EL (cell line): ENCODE measurements around the gene FNDC3B.
"Not testable (repeated sequence)": the region's sequence is repeated elsewhere in the genome, so short reads cannot be mapped to it uniquely, and the experiment has no call there.

Source experiments
- DNase-seq: peaks from one replicate; pipeline ENCODE4 v3.0.0-alpha.2; 2016

FNDC3B gene

GRCh38 chr3:172039436-172040077 is at the start of gene FNDC3B:
Gene FNDC3B, plus strand, starts transcription at chr3:172039578. Its CDS starts 72,902 bp downstream, at chr3:172112480.
- peak; percentile 96 for DNase-seq

DNA sequence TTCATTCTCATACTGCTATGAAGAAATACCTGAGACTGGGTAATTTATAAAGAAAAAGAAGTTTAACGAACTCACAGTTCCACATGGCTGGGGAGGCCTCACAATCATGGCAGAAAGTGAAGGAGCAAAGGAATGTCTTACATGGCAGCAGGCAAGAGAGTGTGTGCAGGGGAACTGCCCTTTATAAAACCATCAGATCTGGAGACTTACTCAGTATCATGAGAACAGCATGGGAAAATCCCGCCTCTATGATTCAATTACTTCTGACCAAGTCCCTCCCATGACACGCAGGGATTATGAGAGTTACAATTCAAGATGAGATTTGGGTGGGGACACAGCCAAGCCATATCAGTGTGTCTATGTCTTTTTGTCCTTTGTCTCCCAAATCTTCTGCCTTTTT is 49.1 kb upstream of the FNDC3B start:
- not testable (repeated sequence) for DNase-seq

DNA sequence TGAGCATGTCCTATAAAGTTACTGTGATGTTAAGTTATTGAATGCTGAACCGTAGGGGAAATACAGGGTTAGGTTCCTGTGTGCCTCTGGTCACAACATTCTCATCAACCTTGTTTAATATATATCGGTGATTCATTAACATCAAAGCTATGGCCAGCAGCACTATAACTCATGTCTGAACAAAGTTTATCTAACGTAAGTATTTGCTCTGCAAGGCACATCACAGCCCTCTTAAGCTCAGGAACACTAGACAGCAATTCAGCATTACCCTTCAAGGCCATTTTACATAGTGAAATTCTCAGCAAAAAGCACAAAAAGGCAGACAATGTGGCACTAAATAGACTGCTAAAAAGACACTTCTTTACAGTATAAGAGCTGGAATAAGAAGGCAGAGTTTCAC is 48.2 kb upstream of the FNDC3B start:
- no peak for DNase-seq

DNA sequence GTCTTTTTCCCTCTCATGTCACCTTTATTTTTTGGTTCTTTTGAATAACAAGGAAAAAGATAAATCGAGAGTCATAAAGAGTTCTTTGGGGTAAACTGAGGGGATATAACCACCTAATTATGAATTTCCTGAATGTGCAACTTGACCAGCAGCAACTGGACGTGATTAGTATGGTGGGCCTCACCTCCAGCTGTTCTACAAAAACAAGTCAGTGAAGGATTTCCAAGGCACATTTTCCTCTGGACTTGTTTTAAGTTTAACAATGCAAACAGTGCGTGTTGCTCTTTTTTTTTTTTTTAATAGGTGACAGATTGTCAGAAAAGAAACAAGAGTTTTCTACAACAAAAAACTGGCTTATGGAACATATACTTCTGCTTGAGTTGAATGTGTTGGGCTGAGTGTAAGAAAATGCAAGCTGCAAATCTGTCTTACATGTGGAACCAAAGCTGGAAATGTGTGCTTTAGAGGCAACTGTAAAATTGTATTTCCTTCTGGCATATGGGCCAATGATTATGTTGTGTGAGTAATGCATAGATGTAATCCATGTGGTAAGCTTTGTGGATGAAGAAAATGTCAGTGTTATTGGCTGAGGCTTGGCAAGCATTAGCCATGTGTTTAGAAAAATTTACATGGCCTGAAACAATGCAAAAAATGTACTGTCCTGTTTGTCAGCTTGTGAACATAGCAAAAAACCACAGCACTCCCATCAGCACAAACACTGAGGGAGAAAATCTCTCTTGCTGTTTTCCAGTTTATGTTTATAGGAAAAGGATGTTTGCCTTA is 44.5 kb upstream of the FNDC3B start:
- peak; percentile 91 for DNase-seq

DNA sequence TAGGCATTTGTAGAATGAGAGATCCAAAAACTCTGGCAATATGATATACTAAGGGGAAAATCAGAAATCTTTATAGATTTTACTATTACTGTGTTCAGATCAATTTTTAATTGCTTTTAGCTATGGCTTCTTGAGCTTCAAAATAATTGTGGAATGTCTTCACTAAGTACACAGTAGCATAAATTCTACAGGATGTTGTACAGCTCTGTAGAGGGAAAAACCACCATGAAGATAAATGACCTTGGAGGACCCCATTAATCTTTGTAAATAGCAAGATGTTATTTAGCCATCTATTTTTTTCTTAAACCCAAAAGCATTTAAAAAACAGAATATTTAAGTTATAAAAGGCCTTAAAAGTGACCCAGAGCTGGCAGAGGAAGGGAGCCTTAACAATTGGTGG is 43.9 kb upstream of the FNDC3B start:
- no peak for DNase-seq

DNA sequence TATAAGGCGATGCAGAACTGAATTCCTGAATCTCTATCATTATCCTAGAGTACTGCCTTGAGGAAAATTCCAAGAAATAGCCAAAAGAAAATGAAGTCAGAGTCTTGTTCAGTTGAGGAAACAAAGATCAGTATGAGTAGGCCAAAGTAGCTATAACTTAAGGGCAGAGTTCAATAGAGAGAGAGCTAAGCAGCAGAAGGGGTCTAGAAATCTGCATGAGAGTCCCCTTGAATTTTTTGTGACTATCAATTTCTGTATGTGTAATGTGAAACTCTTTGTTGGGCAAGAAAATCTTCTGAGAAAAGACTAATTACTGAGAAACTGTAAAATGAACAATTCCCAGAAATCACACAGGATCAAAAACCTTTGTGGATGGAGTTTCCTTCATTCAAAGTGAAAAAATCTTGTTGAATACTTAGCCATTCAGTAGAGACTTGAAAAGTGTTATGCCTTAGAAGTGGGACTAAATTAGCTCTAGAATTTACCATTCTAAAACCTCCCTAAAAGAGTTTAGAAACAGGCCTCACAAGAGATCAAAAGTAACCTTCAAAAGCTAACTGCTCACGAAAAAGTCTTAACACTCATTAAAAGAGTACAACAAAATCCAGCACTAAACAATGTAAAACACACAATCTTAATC is 43.1 kb upstream of the FNDC3B start:
- no peak for DNase-seq

DNA sequence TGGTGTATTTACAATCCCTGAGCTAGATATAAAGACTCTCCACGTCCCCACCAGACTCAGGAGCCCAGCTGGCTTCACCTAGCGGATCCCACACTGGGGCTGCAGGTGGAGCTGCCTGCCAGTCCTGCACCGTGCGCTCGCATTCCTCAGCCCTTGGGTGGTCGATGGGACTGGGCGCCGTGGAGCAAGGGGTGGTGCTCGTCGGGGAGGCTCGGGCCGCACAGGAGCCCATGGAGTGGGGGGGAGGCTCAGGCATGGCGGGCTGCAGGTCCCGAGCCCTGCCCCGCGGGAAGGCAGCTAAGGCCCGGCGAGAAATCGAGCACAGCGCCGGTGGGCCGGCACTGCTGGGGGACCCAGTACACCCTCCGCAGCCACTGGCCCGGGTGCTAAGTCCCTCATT is 40.6 kb upstream of the FNDC3B start:
- not testable (repeated sequence) for DNase-seq

DNA sequence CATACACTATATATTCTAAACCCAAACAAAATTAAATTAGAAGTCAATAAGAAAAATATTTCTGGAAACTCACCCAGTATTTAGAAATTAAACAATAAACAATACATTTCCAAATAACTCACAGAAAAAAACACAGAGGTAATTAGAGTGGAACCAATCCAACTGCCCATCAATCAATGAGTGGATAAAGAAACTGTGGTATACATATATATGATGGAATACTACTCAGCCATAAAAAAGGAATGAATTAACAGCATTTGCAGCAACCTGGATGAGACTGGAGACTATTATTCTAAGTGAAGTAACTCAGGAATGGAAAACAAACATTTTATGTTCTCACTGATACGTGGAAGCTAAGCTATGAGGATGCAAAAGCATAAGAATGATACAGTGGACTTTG is 37.8 kb upstream of the FNDC3B start:
- not testable (repeated sequence) for DNase-seq

- DNase-seq, result no peak
Observed at GRCh38 chr3:172002512-172003078, 36.8 kb upstream of the FNDC3B start.

DNA sequence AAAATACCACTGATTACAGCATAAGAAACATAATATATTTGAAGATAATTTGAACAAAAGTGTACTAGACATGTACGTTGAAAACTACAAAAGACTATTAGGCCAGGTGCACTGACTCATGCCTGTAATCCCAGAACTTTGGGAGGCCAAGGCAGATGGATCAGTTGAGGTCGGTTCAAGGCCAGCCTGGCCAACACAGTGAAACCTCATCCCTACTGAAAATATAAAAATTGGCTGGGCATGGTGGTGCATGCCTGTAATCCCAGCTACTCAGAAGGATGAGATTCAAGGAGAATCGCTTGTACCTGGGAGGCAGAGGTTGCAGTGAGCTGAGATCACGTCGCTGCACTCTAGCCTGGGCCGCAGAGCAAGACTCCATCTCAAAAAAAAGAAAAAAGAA is 36.2 kb upstream of the FNDC3B start:
- no peak for DNase-seq

- DNase-seq, result no peak
Observed at GRCh38 chr3:172007065-172007370, 32.4 kb upstream of the FNDC3B start.

DNA sequence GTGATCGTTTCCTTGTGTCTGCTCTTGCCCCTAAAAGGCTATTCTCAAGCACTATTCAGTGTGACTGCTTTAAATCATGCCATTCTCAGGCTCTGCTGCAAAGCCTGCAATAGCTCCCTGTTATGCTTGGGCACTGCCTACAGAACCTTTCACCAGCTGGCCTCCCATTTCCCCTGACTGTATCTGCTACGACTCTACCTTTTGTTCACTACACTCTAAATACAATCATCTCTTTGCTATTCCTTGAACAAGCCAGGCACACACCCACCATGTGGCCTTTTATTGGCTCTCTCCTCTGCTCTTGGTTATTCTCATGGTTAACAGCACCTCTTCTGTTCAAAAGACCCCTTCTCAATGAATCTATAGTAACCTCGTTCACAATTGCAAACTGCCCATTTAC is 29.6 kb upstream of the FNDC3B start:
- no peak for DNase-seq

DNA sequence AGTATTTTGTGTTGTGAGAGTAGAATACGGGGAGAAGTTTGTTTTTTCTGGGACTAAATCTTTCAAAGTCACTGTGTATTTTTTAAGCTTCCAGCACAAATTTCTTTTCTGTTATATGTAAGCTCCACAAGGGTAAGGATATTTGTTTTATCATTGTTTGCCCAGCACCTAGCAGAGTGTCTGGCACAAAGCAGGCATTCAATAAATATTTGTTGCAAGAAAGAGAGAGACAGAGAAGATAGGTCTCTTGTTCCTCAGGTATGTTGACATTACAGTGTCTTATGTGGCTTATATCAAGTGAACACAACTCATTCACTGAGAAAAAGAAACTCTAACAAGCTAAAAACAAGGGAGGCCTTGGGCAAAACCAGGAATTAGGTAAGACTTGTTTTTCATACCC is 26.6 kb upstream of the FNDC3B start:
- DNase-seq, result no peak

DNA sequence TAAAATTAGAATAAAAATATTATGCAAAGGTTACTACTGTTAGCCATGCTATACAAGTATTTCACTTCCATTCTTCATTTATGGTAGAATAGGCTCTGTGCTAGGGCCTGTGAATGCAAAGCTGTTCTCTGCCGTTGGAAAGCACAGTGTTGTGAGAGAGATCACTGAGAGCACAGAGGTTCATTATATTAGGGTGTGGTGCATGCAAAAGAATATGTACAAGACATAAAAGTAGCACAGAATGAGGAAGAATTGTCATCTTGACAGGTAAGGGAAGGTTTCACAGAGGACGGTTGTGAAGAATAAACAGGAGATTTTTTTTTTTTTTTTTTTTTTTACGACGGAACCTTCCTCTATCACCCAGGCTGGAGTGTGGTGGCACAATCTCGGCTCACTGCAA is 25.2 kb upstream of the FNDC3B start:
- no peak for DNase-seq

GRCh38 chr3:172018364-172018763 is 21.0 kb upstream of the FNDC3B start:
- DNase-seq, result no peak

DNA sequence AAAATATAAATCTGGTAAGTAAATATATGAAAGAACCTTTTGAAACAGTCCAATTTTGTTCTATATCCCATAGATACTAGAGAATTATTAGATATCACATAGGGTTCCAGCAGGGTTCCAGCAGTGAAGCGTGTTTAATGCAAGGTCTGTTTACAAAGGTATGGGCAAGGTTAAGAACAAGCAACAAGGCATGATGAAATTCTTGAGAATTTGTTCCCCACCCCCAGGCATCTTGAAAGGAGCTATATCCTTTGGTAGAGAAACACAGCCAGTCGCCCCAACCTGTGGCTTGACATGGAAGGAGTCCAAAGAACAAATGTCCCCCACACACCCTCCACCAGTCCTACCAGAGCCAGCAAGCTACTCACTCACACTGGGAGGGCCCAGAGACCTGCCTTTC is 18.6 kb upstream of the FNDC3B start:
- DNase-seq, result no peak

- no peak for DNase-seq
Observed at GRCh38 chr3:172021164-172021563, 18.2 kb upstream of the FNDC3B start.

GRCh38 chr3:172021859-172022258 is 17.5 kb upstream of the FNDC3B start:
- no peak for DNase-seq

- no peak for DNase-seq
Observed at GRCh38 chr3:172023915-172024314, 15.5 kb upstream of the FNDC3B start.

- DNase-seq, result no peak
Observed at GRCh38 chr3:172024679-172025078, 14.7 kb upstream of the FNDC3B start.

- no peak for DNase-seq
Observed at GRCh38 chr3:172029425-172030098, 9.8 kb upstream of the FNDC3B start.

GRCh38 chr3:172030181-172030580 is 9.2 kb upstream of the FNDC3B start:
- DNase-seq, result no peak

DNA sequence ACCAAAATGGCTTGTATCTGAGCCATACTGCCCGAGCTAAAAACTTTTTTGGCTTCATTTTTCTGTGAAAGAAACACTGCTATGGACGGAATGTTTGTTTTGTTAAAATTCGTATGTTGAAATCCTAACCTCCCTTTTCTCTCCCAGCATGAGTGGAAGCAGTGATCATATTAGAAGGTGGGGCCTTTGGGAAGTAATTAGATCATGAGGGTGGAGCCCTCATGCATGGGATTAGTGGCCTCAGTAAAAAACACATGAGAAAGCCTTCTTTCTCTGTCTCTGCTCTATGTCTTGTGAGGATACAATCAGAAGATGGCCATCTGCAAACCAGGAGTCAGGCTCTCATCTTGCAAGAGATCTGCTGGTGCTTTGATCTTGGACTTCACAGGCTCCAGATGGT is 7.4 kb upstream of the FNDC3B start:
- DNase-seq, result no peak
